HL-60 (cell line): ENCODE data around the gene AQP12A.

Source experiments
- GABPA ChIP-seq: IDR thresholded peaks from 2 replicates; pipeline ENCODE4 v1.6.1; 2012; ENCODE audit warnings: low read depth
- POLR2AphosphoS5 ChIP-seq: IDR thresholded peaks from 2 replicates; pipeline ENCODE4 v1.6.1; 2012; ENCODE audit warnings: low read depth
- SPI1 ChIP-seq: IDR thresholded peaks from 2 replicates; pipeline ENCODE4 v1.6.1; 2012; ENCODE audit warnings: low read depth, mild to moderate bottlenecking, borderline replicate concordance
- TF ChIP-seq, protein P1 (sequence below): IDR thresholded peaks from one replicate; pipeline ENCODE4 v1.5.1; 2011; ENCODE audit warnings: low read length, control low read depth, inconsistent platforms; ENCODE audit not compliant: insufficient read depth
- TF ChIP-seq, protein P2 (sequence below): IDR thresholded peaks from 2 replicates; pipeline ENCODE4 v1.6.1; 2012; ENCODE audit warnings: low read depth; ENCODE audit not compliant: insufficient replicate concordance

DNA sequence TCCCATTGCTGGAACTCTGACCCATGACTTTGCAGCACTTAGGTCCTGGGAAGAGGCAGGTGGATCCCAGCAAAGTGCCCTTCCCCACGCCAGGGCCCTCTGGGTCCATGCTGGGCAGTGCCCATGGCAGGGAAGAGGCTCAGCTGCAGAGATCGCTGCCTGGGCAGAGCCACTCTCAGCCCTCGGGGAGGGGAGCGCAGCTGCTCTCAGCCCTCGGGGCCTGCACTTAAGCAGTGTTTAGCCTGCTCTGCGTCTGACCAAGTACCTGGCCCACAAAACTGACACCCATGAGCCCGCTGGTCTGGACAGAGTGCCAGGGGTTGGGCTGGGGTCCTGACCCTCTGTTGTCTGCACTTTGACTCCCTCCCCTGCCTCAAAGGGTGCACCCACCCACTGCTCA is 46.3 kb downstream of the AQP12A start:
- TF ChIP-seq, protein P1, sequence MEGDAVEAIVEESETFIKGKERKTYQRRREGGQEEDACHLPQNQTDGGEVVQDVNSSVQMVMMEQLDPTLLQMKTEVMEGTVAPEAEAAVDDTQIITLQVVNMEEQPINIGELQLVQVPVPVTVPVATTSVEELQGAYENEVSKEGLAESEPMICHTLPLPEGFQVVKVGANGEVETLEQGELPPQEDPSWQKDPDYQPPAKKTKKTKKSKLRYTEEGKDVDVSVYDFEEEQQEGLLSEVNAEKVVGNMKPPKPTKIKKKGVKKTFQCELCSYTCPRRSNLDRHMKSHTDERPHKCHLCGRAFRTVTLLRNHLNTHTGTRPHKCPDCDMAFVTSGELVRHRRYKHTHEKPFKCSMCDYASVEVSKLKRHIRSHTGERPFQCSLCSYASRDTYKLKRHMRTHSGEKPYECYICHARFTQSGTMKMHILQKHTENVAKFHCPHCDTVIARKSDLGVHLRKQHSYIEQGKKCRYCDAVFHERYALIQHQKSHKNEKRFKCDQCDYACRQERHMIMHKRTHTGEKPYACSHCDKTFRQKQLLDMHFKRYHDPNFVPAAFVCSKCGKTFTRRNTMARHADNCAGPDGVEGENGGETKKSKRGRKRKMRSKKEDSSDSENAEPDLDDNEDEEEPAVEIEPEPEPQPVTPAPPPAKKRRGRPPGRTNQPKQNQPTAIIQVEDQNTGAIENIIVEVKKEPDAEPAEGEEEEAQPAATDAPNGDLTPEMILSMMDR, result no peak
- TF ChIP-seq, protein P2, sequence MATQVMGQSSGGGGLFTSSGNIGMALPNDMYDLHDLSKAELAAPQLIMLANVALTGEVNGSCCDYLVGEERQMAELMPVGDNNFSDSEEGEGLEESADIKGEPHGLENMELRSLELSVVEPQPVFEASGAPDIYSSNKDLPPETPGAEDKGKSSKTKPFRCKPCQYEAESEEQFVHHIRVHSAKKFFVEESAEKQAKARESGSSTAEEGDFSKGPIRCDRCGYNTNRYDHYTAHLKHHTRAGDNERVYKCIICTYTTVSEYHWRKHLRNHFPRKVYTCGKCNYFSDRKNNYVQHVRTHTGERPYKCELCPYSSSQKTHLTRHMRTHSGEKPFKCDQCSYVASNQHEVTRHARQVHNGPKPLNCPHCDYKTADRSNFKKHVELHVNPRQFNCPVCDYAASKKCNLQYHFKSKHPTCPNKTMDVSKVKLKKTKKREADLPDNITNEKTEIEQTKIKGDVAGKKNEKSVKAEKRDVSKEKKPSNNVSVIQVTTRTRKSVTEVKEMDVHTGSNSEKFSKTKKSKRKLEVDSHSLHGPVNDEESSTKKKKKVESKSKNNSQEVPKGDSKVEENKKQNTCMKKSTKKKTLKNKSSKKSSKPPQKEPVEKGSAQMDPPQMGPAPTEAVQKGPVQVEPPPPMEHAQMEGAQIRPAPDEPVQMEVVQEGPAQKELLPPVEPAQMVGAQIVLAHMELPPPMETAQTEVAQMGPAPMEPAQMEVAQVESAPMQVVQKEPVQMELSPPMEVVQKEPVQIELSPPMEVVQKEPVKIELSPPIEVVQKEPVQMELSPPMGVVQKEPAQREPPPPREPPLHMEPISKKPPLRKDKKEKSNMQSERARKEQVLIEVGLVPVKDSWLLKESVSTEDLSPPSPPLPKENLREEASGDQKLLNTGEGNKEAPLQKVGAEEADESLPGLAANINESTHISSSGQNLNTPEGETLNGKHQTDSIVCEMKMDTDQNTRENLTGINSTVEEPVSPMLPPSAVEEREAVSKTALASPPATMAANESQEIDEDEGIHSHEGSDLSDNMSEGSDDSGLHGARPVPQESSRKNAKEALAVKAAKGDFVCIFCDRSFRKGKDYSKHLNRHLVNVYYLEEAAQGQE, result no peak
- TF ChIP-seq POLR2AphosphoS5 (no peak), GABPA (no peak), SPI1 (no peak)
